GM12878 (cell line): ENCODE data around the gene GNG12. TPM values are rescaled to one million over a fixed set of nuclear protein-coding genes. Genes with fewer than 3 reads are reported as not detected.

Experiments
- ATAC-seq: fragments of 200-7000 bp; cut with Tn5 transposase; 3 replicates; pipeline ENCODE4 v1.9.1; 2020; ENCODE audit warnings: mild to moderate bottlenecking, moderate library complexity
- BruUV-seq: library from RNA; stranded (reverse); fragments of 400-500 nt; replicated peaks from 2 replicates; lab custom pipeline; 2021; lab: Mats Ljungman, UMichigan
- CTCF ChIA-PET: fragments of 300-600 bp; sonication (Branson Sonifier 250); formaldehyde crosslinking; extraction: SDS; loops from one replicate; lab custom pipeline; 2021; ENCODE audit warnings: inconsistent platforms; lab: Yijun Ruan, JAX
- POLR2A ChIA-PET: fragments of 350-600 bp; formaldehyde crosslinking; extraction: SDS; loops from one replicate; lab custom pipeline; 2021; ENCODE audit warnings: inconsistent platforms; lab: Charles Lee
- RAD21 ChIA-PET: fragments of 300-600 bp; sonication (Branson Sonifier 250); formaldehyde crosslinking; loops from one replicate; lab custom pipeline; 2023; ENCODE audit warnings: antibody characterized with exemption; ENCODE audit not compliant: unreplicated experiment; lab: Charles Lee
- SMC1A ChIA-PET: fragments of 300-600 bp; sonication (Branson Sonifier 250); formaldehyde crosslinking; loops from one replicate; lab custom pipeline; 2023; ENCODE audit not compliant: unreplicated experiment, uncharacterized antibody; lab: Charles Lee
- DNase-seq: peaks from one replicate; pipeline ENCODE4 v3.0.0-alpha.2; 2011; ENCODE audit warnings: low read depth, low spot score
- FAIRE-seq: peaks from 3 replicates; lab custom pipeline; 2011; peaks lifted over from hg19 to GRCh38; lab: Jason Lieb, UNC
- H2AFZ ChIP-seq: 2 replicates; pipeline ENCODE4 v1.6.0; 2011; ENCODE audit warnings: low read depth, low read length, control low read depth; ENCODE audit not compliant: control insufficient read depth
- H3K27ac ChIP-seq: 2 replicates; pipeline ENCODE4 v1.5.1; 2011; ENCODE audit warnings: control low read depth; ENCODE audit not compliant: control insufficient read depth, insufficient read depth
- H3K27me3 ChIP-seq, 2 experiments: replicated peaks in 1 of 2; 2 replicates each; pipeline versions ENCODE4 v1.6.0 to v1.6.1; 2011; ENCODE audit warnings: low read length in 1 of 2; ENCODE audit not compliant: control insufficient read depth in 2 of 2, insufficient read depth in 2 of 2
- H3K36me3 ChIP-seq, 2 experiments: 2 replicates each; pipeline ENCODE4 v1.5.1; 2011; ENCODE audit warnings: low read length in 1 of 2; ENCODE audit not compliant: control insufficient read depth in 2 of 2, insufficient read depth in 2 of 2
- H3K4me1 ChIP-seq: 2 replicates; pipeline ENCODE4 v1.6.1; 2011; ENCODE audit warnings: mild to moderate bottlenecking, low read length, moderate library complexity, mixed read lengths; ENCODE audit not compliant: control insufficient read depth, insufficient read depth
- H3K4me2 ChIP-seq: 2 replicates; pipeline ENCODE4 v1.6.0; 2011; ENCODE audit warnings: control low read depth; ENCODE audit not compliant: control insufficient read depth, insufficient read depth
- H3K4me3 ChIP-seq: fragments of 200-600 bp; sonication (generic); 2 replicates; pipeline ENCODE4 v1.5.1; 2016
- H3K79me2 ChIP-seq: 2 replicates; pipeline ENCODE4 v1.6.0; 2011; ENCODE audit warnings: low read length; ENCODE audit not compliant: control insufficient read depth, insufficient read depth
- H3K9ac ChIP-seq: 2 replicates; pipeline ENCODE4 v1.8.0; 2011; ENCODE audit warnings: low read length, control low read depth, mixed read lengths; ENCODE audit not compliant: control insufficient read depth, insufficient read depth
- H3K9me3 ChIP-seq: replicated peaks from 3 replicates; pipeline ENCODE4 v1.5.1; 2011; ENCODE audit warnings: mild to moderate bottlenecking, low read length; ENCODE audit not compliant: control insufficient read depth, insufficient read depth
- H4K20me1 ChIP-seq: 2 replicates; pipeline ENCODE4 v1.6.0; 2011; ENCODE audit not compliant: control insufficient read depth, insufficient read depth
- MXI1 ChIP-seq: fragments of 150-350 bp; IDR thresholded peaks from 2 replicates; pipeline ENCODE4 v1.6.1; 2011; ENCODE audit warnings: low read depth, mild to moderate bottlenecking, inconsistent platforms, low read length, improper control_type of control experiment
- RELB ChIP-seq: fragments of 450-650 bp; IDR thresholded peaks from 2 replicates; pipeline ENCODE4 v1.6.1; 2017; ENCODE audit warnings: low read depth, mild to moderate bottlenecking, moderate library complexity
- WGBS: methylation state at CpG from one replicate; pipeline ENCODE4 v1.1.6; 2016; ENCODE audit warnings: low lambda C conversion rate; ENCODE audit not compliant: insufficient replicate concordance, insufficient coverage; ENCODE audit errors: missing lambda C conversion rate; 5-methylcytosine and 5-hydroxymethylcytosine counted together
- in situ Hi-C: fragments of 300-500 bp; cut with MboI; formaldehyde crosslinking; loops from 9 replicates; pipeline ENCODE4 v1.14.3; 2018; ENCODE audit warnings: mixed read lengths
- intact Hi-C: fragments of 100-400 bp; cut with micrococcal nuclease; formaldehyde crosslinking; loops from one replicate; pipeline ENCODE4 v1.14.2; 2022; ENCODE audit not compliant: unreplicated experiment
- polyA plus RNA-seq, 11 experiments: library from polyadenylated mRNA; depleted of rRNA in 4 of 11; unstranded in 6 of 11; stranded (reverse) in 5 of 11; fragments of >200 nt; fragmentation: Nextera tagmentation in 4 of 11; fragmentation: Illumina TruSeq in 1 of 11; extraction: Ambion mirVana in 4 of 11; extraction: Trizol in 1 of 11; gene quantifications; 1 replicate in 1 of 11; 2 replicates in 10 of 11; pipeline versions ENCODE4 v1.2.1 to v1.2.3, GENCODE V29; 2011 to 2016; ENCODE audit warnings: inconsistent platforms in 2 of 11, missing spikeins in 2 of 11, low read depth in 1 of 11
- total RNA-seq, 4 experiments: library from RNA; depleted of rRNA in 3 of 4; stranded (reverse); fragments of >200 nt in 3 of 4; fragmentation: Illumina TruSeq in 1 of 4; extraction: Trizol in 1 of 4; gene quantifications; 2 replicates each; pipeline versions ENCODE4 v1.2.1 to v1.2.3, GENCODE V29; 2013 to 2021

GNG12 gene
- total and polyA plus RNA-seq, 10 of the 15 experiments (the other 5 are each of a cell fraction or from before 2014, with no cell fraction given): 0.22 to 32.8 (median 0.35) TPM

DNA sequence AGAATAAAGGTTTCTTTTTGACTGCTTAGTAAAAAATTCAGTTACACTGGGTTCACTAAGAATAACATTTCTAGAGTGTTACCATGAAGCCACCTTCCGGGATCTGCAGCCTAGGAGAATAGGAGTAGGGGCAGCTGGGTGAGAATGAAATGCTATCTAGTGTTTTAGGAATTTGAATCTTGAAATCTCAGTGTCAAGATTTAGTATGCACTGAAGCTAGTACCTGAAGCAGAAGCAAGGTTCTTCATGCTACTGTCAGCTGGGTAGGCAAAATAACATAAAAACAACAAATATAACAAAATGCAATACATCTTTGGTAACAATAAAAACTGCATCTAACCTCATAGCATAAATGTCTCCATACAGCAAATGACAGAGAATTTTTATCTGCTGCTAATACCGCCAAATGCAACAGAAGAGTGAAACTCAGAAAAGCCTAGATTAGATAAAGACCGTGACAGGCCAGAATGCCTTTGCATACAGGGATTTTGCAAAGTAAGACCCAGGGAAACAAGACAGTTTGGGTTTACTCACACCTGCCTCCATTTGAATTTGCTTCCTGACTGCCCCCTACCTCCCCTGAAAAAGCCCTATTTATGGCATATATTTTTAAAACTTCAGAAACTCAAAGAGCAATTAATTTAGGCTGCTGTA lies 90.1 kb downstream of the GNG12 start:
- peak overlapping the region; percentile 17 for H2AFZ ChIP-seq
- in situ Hi-C loops (no loop called here), intact Hi-C loops (no loop called here)
- no peak overlapping the region for H3K27ac ChIP-seq
- BruUV-seq: no TSS peak
- ATAC-seq: peak; percentile 32; the same call in 2 of the 3 replicates
- WGBS: 32% methylated on average over 3 of the region's 3 CpGs
- no peak overlapping the region for H3K4me2 ChIP-seq
- H3K36me3 ChIP-seq: no peaks in the 10 kb centered on the region
- CTCF ChIA-PET: interaction anchor here (0.9 to 5.4 kb wide), 9 partner anchors 10 to 208 kb away, joined by 3 to 36 read pairs (median 5); no protein-coding TSS in a partner anchor
- no peak overlapping the region for H3K4me3 ChIP-seq
- RAD21 ChIA-PET: interaction anchor here (1.0 to 2.6 kb wide), 6 partner anchors 13 to 185 kb away, joined by 3 to 13 read pairs (median 6); partner anchors contain the start of gene GADD45A
- POLR2A ChIA-PET: interaction anchor here (0.8 to 1.3 kb wide), 4 partner anchors 11 to 171 kb away, joined by 3 to 4 read pairs (median 3); no protein-coding TSS in a partner anchor
- DNase-seq: no peak
- H3K79me2 ChIP-seq: no peaks in the 10 kb centered on the region
- H3K9me3 ChIP-seq: no peaks in the 10 kb centered on the region
- no peaks in the 10 kb centered on the region for H4K20me1 ChIP-seq
- TF ChIP-seq MXI1: no peak
- TF ChIP-seq RELB: no peak
- FAIRE-seq: no peak
- SMC1A ChIA-PET: interaction anchor here (0.7 to 4.3 kb wide), 20 partner anchors 9 to 328 kb away, joined by 3 to 34 read pairs (median 4); no protein-coding TSS in a partner anchor
- no peaks in the 10 kb centered on the region for H3K27me3 ChIP-seq
- H3K4me1 ChIP-seq: peaks cover 4% of the 10 kb centered on the region; the same call in 1 of the 2 replicates
- H3K9ac ChIP-seq: no peak overlapping the region
